Measurements from ENCODE around the gene UGT1A7. TPM values are rescaled to one million over a fixed set of nuclear protein-coding genes. Genes with fewer than 3 reads are reported as not detected.
"Not testable (repeated sequence)": the region's sequence is repeated elsewhere in the genome, so short reads cannot be mapped to it uniquely, and the experiment has no call there.

UGT1A7 gene
- total RNA-seq, 2 donors from 2014 or later, result not detected

DNA sequence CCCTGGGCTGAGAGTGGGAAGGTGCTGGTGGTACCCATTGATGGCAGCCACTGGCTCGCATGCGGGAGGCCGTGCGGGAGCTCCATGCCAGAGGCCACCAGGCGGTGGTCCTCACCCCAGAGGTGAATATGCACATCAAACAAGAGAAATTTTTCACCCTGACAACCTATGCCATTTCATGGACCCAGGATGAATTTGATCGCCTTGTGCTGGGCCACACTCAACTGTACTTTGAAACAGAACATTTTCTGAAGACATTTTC lies 65.5 kb downstream of the UGT1A7 start:
- intact Hi-C loops (cut with DNase I), result no loop called here
- DNase-seq (no peak), ATAC-seq (no peak)
- no peaks in the 10 kb centered on the region for H3K27me3 ChIP-seq
- 83 to 86% methylated on average over 6 of the region's 6 CpGs for WGBS, 2 donors
- H3K9me3 ChIP-seq, result peaks cover 0 to 10% (median 0%) of the 10 kb centered on the region in 3 donors
- no peak overlapping the region for H3K27ac ChIP-seq
- H3K36me3 ChIP-seq (replicated peaks in 1 of 2; ENCODE audit: insufficient read depth in 1 of 2, low read depth in 2 of 2), result no peaks in the 10 kb centered on the region
- no peak for TF ChIP-seq POLR2A (IDR thresholded peaks at IDR 0.05)
- no peaks in the 10 kb centered on the region for H3K4me1 ChIP-seq
- no peak overlapping the region for H3K4me3 ChIP-seq

- H3K27me3 ChIP-seq; H3K4me3 ChIP-seq; intact Hi-C loops (cut with DNase I); H3K27ac ChIP-seq; H3K9me3 ChIP-seq; ATAC-seq; DNase-seq; H3K4me1 ChIP-seq; H3K36me3 ChIP-seq (replicated peaks in 1 of 2; ENCODE audit: insufficient read depth in 1 of 2, low read depth in 2 of 2): not testable (repeated sequence)
- WGBS, 2 donors, result 70 to 79% methylated on average over 2 of the region's 2 CpGs
These were observed 69.0 kb downstream of the UGT1A7 start for GRCh38 chr2:233750689-233751088.

DNA sequence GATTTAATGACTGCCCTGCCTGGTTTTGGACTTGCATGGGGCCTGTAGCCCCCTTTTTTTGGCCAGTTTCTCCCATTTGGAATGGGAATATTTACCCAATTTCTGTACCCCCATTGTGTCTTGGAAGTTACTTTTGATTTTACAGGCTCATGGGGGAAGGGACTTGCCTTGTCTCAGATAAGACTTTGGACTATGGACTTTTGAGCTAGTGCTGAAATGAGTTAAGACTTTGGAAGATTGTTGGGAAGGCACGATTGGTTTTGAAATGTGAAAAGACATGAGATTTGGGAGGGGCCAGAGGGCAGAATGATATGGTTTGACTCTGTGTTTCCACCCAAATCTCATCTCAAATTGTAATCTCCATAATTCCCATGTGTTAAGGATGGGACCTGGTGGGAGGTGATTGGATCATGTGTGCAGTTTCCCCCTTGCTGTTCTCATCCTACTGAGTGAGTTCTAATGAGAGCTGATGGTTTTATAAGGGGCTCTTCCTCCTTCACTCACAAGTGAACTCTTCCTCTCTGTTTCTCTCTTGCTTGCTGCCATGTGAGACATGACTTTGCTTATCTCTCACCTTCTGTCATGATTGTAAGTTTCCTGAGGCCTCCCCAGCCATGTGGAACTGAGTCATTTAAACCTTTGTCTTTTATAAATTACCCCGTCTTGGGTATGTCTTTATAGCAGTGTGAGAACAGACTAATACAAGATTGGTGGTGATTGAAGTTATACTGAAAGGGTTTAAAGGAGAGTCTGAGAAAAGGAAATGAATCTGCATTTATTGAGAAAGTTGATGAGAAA lies 69.7 kb downstream of the UGT1A7 start:
- H3K27me3 ChIP-seq; ATAC-seq; DNase-seq; H3K9me3 ChIP-seq; H3K36me3 ChIP-seq (replicated peaks in 1 of 2; ENCODE audit: insufficient read depth in 1 of 2, low read depth in 2 of 2); H3K4me3 ChIP-seq; H3K27ac ChIP-seq; H3K4me1 ChIP-seq; intact Hi-C loops (cut with DNase I): not testable (repeated sequence)
- 48 to 54% methylated on average over 2 of the region's 2 CpGs for WGBS, 2 donors

GRCh38 chr2:233754872-233755611 lies 73.3 kb downstream of the UGT1A7 start:
- ATAC-seq, result no peak
- Histone ChIP-seq H3K9me3 (peaks cover 0 to 10% (median 0%) of the 10 kb centered on the region in 3 donors), H3K4me3 (no peak overlapping the region), H3K27me3 (no peaks in the 10 kb centered on the region), H3K36me3 (replicated peaks in 1 of 2; ENCODE audit: insufficient read depth in 1 of 2, low read depth in 2 of 2) (no peaks in the 10 kb centered on the region), H3K27ac (no peak overlapping the region), H3K4me1 (no peaks in the 10 kb centered on the region)
- intact Hi-C loops (cut with DNase I), result no loop called here
- 82 to 94% methylated on average over 26 to 42 of the region's 44 CpGs for WGBS, 2 donors
- TF ChIP-seq POLR2A (IDR thresholded peaks at IDR 0.05), result no peak
- TF ChIP-seq CTCF (IDR thresholded peaks at IDR 0.05), result no peak
- no peak for DNase-seq

GRCh38 chr2:233756429-233757081 lies 74.9 kb downstream of the UGT1A7 start:
- 35 to 44% methylated on average over 7 of the region's 7 CpGs for WGBS, 2 donors
- intact Hi-C loops (cut with DNase I), result no loop called here
- Histone ChIP-seq H3K27ac (no peak overlapping the region), H3K36me3 (replicated peaks in 1 of 2; ENCODE audit: insufficient read depth in 1 of 2, low read depth in 2 of 2) (no peaks in the 10 kb centered on the region), H3K9me3 (no peaks in the 10 kb centered on the region), H3K4me1 (no peaks in the 10 kb centered on the region), H3K4me3 (no peak overlapping the region), H3K27me3 (no peaks in the 10 kb centered on the region)
- DNase-seq (peak in 2 of 4 donors; percentile 17 to 22), ATAC-seq (peak; percentile 75)
- no peak for TF ChIP-seq POLR2A (IDR thresholded peaks at IDR 0.05)
- TF ChIP-seq CTCF (IDR thresholded peaks at IDR 0.05), result no peak

- Histone ChIP-seq H3K27me3 (no peaks in the 10 kb centered on the region), H3K27ac (no peak overlapping the region), H3K4me3 (no peak overlapping the region), H3K36me3 (replicated peaks in 1 of 2; ENCODE audit: insufficient read depth in 1 of 2, low read depth in 2 of 2) (no peaks in the 10 kb centered on the region), H3K4me1 (no peaks in the 10 kb centered on the region), H3K9me3 (no peaks in the 10 kb centered on the region)
- ATAC-seq (no peak), DNase-seq (no peak)
- no peak for TF ChIP-seq CTCF (IDR thresholded peaks at IDR 0.05)
- no peak for TF ChIP-seq POLR2A (IDR thresholded peaks at IDR 0.05)
- intact Hi-C loops (cut with DNase I), result no loop called here
These were observed 76.4 kb downstream of the UGT1A7 start for GRCh38 chr2:233758141-233758540.

All from body of pancreas (tissue), 4 donors.